Measurements from ENCODE around the gene MOB3A. TPM values are rescaled to one million over a fixed set of nuclear protein-coding genes. Genes with fewer than 3 reads are reported as not detected.

MOB3A gene
- polyA plus RNA-seq, 1 donor: 20.8 TPM

GRCh38 chr19:2022289-2022688 lies 73.8 kb downstream of the MOB3A start:
- Histone ChIP-seq H3K4me1 (ENCODE audit: control insufficient read depth, insufficient read depth, low read length) (peaks cover 7% of the 10 kb centered on the region), H3K27me3 (ENCODE audit: control insufficient read depth, insufficient read depth, low read length) (no peaks in the 10 kb centered on the region), H3K4me3 (ENCODE audit: low read length) (no peak overlapping the region), H3K36me3 (ENCODE audit: control insufficient read depth, insufficient read depth, low read length) (no peaks in the 10 kb centered on the region), H3K27ac (ENCODE audit: low read length) (no peak overlapping the region), H3K9me3 (ENCODE audit: control insufficient read depth, low read depth, low read length) (no peaks in the 10 kb centered on the region)
- 100% methylated on average over 2 of the region's 2 CpGs for WGBS (ENCODE audit: insufficient coverage, low lambda C conversion rate)
- DNase-seq: no peak

- Histone ChIP-seq H3K27ac (ENCODE audit: low read length) (no peak overlapping the region), H3K36me3 (ENCODE audit: control insufficient read depth, insufficient read depth, low read length) (no peaks in the 10 kb centered on the region), H3K9me3 (ENCODE audit: control insufficient read depth, low read depth, low read length) (no peaks in the 10 kb centered on the region), H3K4me3 (ENCODE audit: low read length) (no peak overlapping the region), H3K4me1 (ENCODE audit: control insufficient read depth, insufficient read depth, low read length) (peaks cover 4% of the 10 kb centered on the region), H3K27me3 (ENCODE audit: control insufficient read depth, insufficient read depth, low read length) (no peaks in the 10 kb centered on the region)
- no peak for DNase-seq
- 100% methylated on average over 1 of the region's 4 CpGs for WGBS (ENCODE audit: insufficient coverage, low lambda C conversion rate)
These were observed 74.5 kb downstream of the MOB3A start for GRCh38 chr19:2021453-2022140.

Other genes with a start within 250 kb of the MOB3A start
- gene REXO1, start 247.8 kb downstream of the MOB3A start, polyA plus RNA-seq: 23.8 TPM
- gene KLF16, start 232.7 kb downstream of the MOB3A start, polyA plus RNA-seq: 19.5 TPM
- 46.4 TPM for gene ABHD17A, start 210.8 kb downstream of the MOB3A start, polyA plus RNA-seq
- 5.1 TPM for gene ADAT3, start 190.9 kb downstream of the MOB3A start, polyA plus RNA-seq
- 36.6 TPM for gene SCAMP4, start 190.9 kb downstream of the MOB3A start, polyA plus RNA-seq
- 56.9 TPM for gene CSNK1G2, start 155.2 kb downstream of the MOB3A start, polyA plus RNA-seq
- gene BTBD2, start 80.6 kb downstream of the MOB3A start, polyA plus RNA-seq: 96.7 TPM
- gene MKNK2, start 45.1 kb downstream of the MOB3A start, polyA plus RNA-seq: 86.8 TPM
- 4.4 TPM for gene IZUMO4, start 589 bp upstream of the MOB3A start, polyA plus RNA-seq
- 103 TPM for gene AP3D1, start 55.2 kb upstream of the MOB3A start, polyA plus RNA-seq
- 20.3 TPM for gene DOT1L, start 67.6 kb upstream of the MOB3A start, polyA plus RNA-seq
- gene PLEKHJ1, start 140.0 kb upstream of the MOB3A start, polyA plus RNA-seq: 115 TPM
- 75.2 TPM for gene SF3A2, start 140.5 kb upstream of the MOB3A start, polyA plus RNA-seq
- 4.6 TPM for gene AMH, start 153.0 kb upstream of the MOB3A start, polyA plus RNA-seq
- 2.2 TPM for gene JSRP1, start 160.1 kb upstream of the MOB3A start, polyA plus RNA-seq
- 0.15 TPM for gene PEAK3, start 185.8 kb upstream of the MOB3A start, polyA plus RNA-seq
- gene LINGO3, start 211.8 kb upstream of the MOB3A start, polyA plus RNA-seq: 0.66 TPM
- 152 TPM for gene LSM7, start 232.3 kb upstream of the MOB3A start, polyA plus RNA-seq
- gene SPPL2B, start 232.4 kb upstream of the MOB3A start, polyA plus RNA-seq: 112 TPM